K562 (cell line): ENCODE results near the gene RXRA. TPM values are rescaled to one million over a fixed set of nuclear protein-coding genes. Genes with fewer than 3 reads are reported as not detected.

Experiments used
- ATAC-seq: fragments of 200-7000 bp; cut with Tn5 transposase; 3 replicates; pipeline ENCODE4 v1.9.1; 2020; ENCODE audit warnings: moderate library complexity
- BruUV-seq: library from RNA; stranded (reverse); fragments of 400-500 nt; replicated peaks from 2 replicates; lab custom pipeline; 2021; lab: Mats Ljungman, UMichigan
- CTCF ChIA-PET: fragments of 300-600 bp; formaldehyde crosslinking; extraction: SDS; loops from one replicate; lab custom pipeline; 2021; ENCODE audit warnings: low intra/inter-chr PET ratio; lab: Yijun Ruan, JAX
- POLR2A ChIA-PET: fragments of 300-600, 350-650 bp; sonication (Branson Sonifier 250); formaldehyde crosslinking; extraction: SDS; loops from one replicate; lab custom pipeline; 2021; ENCODE audit warnings: antibody characterized with exemption, inconsistent platforms; lab: Yijun Ruan, JAX
- DNase-seq, 4 experiments: peaks; one replicate each; pipeline versions ENCODE4 v3.0.0 to v3.0.0-alpha.2; 2011 to 2018; ENCODE audit warnings: low spot score in 3 of 4, mixed read lengths in 3 of 4; ENCODE audit errors: extremely low read depth in 1 of 4
- FAIRE-seq: peaks from 2 replicates; lab custom pipeline; 2011; peaks lifted over from hg19 to GRCh38; lab: Jason Lieb, UNC
- H2AFZ ChIP-seq: 2 replicates; pipeline ENCODE4 v1.6.0; 2011; ENCODE audit warnings: low read depth, low read length, control low read depth, inconsistent platforms
- H3K27ac ChIP-seq: fragments of 200-600 bp; 3 replicates; pipeline ENCODE4 v1.8.0; 2011; ENCODE audit warnings: low read depth, mild to moderate bottlenecking, control low read depth, inconsistent platforms, low read length, moderate library complexity, mixed read lengths; ENCODE audit errors: extremely low read depth
- H3K27me3 ChIP-seq, 2 experiments: fragments of 300-600 bp in 1 of 2; 2 replicates in 1 of 2; 3 replicates in 1 of 2; pipeline versions ENCODE4 v1.6.0 to v1.8.0; 2011; ENCODE audit warnings: inconsistent platforms in 2 of 2, low read length in 2 of 2, mild to moderate bottlenecking in 1 of 2, mixed read lengths in 1 of 2, moderate library complexity in 1 of 2; ENCODE audit not compliant: control insufficient read depth in 2 of 2, insufficient read depth in 2 of 2
- H3K36me3 ChIP-seq: fragments of 300-600 bp; 3 replicates; pipeline ENCODE4 v1.8.0; 2011; ENCODE audit warnings: mild to moderate bottlenecking, low read length, inconsistent platforms; ENCODE audit not compliant: control insufficient read depth, insufficient read depth
- H3K4me1 ChIP-seq, 2 experiments: fragments of 200-600 bp in 1 of 2; replicated peaks in 1 of 2; 2 replicates in 1 of 2; 3 replicates in 1 of 2; pipeline versions ENCODE4 v1.5.1 to v1.8.0; 2011; ENCODE audit warnings: inconsistent platforms in 2 of 2, low read length in 2 of 2, mild to moderate bottlenecking in 1 of 2, mixed read lengths in 1 of 2, moderate library complexity in 1 of 2; ENCODE audit not compliant: control insufficient read depth in 2 of 2, insufficient read depth in 2 of 2
- H3K4me2 ChIP-seq: 2 replicates; pipeline ENCODE4 v1.6.1; 2011; ENCODE audit warnings: low read length, control low read depth, inconsistent platforms, mixed read lengths; ENCODE audit not compliant: insufficient read depth
- H3K4me3 ChIP-seq: fragments of 200-600 bp; sonication (generic), shearing (Covaris generic); 2 replicates; pipeline ENCODE4 v1.5.1; 2016; ENCODE audit warnings: control low read depth, inconsistent platforms
- H3K79me2 ChIP-seq: fragments of 200-600 bp; 3 replicates; pipeline ENCODE4 v1.8.0; 2011; ENCODE audit warnings: low read length, inconsistent platforms; ENCODE audit not compliant: control insufficient read depth, insufficient read depth
- H3K9ac ChIP-seq, 2 experiments: 2 replicates each; pipeline versions ENCODE4 v1.6.0 to v1.6.1; 2011; ENCODE audit warnings: low read depth in 2 of 2, low read length in 2 of 2, control low read depth in 1 of 2, inconsistent platforms in 1 of 2, mild to moderate bottlenecking in 1 of 2, mixed read lengths in 1 of 2; ENCODE audit not compliant: insufficient read depth in 1 of 2
- H3K9me1 ChIP-seq: one replicate; pipeline ENCODE4 v1.6.0; 2011; ENCODE audit warnings: inconsistent platforms, mild to moderate bottlenecking, low read length, moderate library complexity; ENCODE audit not compliant: control insufficient read depth, insufficient read depth
- H3K9me3 ChIP-seq: replicated peaks from 2 replicates; pipeline ENCODE4 v1.5.1; 2011; ENCODE audit warnings: low read depth, low read length, inconsistent platforms; ENCODE audit not compliant: control insufficient read depth, insufficient read depth
- H4K20me1 ChIP-seq: replicated peaks from 2 replicates; pipeline ENCODE4 v1.6.1; 2011; ENCODE audit warnings: low read length, inconsistent platforms, mixed read lengths; ENCODE audit not compliant: control insufficient read depth, insufficient read depth
- SFPQ ChIP-seq: fragments of 200-400 bp; formaldehyde crosslinking; IDR thresholded peaks from 2 replicates; pipeline ENCODE4 v1.6.1; 2017; ENCODE audit warnings: mild to moderate bottlenecking, low read depth, low read length, moderate library complexity
- ZFP36 ChIP-seq: fragments of 150-350 bp; IDR thresholded peaks from 2 replicates; pipeline ENCODE4 v1.6.1; 2018; ENCODE audit warnings: low read length, low read depth; ENCODE audit not compliant: partially characterized antibody
- ZNF436 ChIP-seq: fragments of 250-450, 450-650 bp; sonication (Bioruptor Pico); formaldehyde crosslinking; IDR thresholded peaks from 2 replicates; pipeline ENCODE4 v1.7.0; 2020; ENCODE audit warnings: mild to moderate bottlenecking
- WGBS: fragments of 100-300 bp; shearing (Covaris generic); methylation state at CpG from one replicate; pipeline ENCODE4 v1.1.6; 2016; ENCODE audit warnings: low coverage, mixed read lengths; ENCODE audit not compliant: insufficient coverage; ENCODE audit errors: missing lambda C conversion rate; 5-methylcytosine and 5-hydroxymethylcytosine counted together
- in situ Hi-C: fragments of 300-500 bp; cut with MboI; formaldehyde crosslinking; loops from 4 replicates; pipeline ENCODE4 v1.15.0; 2018; ENCODE audit warnings: inconsistent platforms, mixed read lengths
- intact Hi-C: fragments of 100-400 bp; cut with micrococcal nuclease; formaldehyde crosslinking; loops from 2 replicates; pipeline ENCODE4 v1.14.2; 2022
- polyA plus RNA-seq, 8 experiments: library from polyadenylated mRNA; depleted of rRNA in 4 of 8; stranded (reverse) in 5 of 8; unstranded in 3 of 8; fragments of >200 nt; fragmentation: Nextera tagmentation in 2 of 8; fragmentation: Illumina TruSeq in 1 of 8; extraction: Ambion mirVana in 2 of 8; extraction: Trizol in 1 of 8; gene quantifications; 2 replicates each; pipeline versions ENCODE4 v1.2.1 to v1.2.3, GENCODE V29; 2011 to 2014; ENCODE audit warnings: inconsistent platforms in 1 of 8, missing spikeins in 1 of 8
- total RNA-seq, 7 experiments: library from RNA; depleted of rRNA in 6 of 7; stranded (reverse); fragments of >200 nt in 6 of 7; fragmentation: Illumina TruSeq in 2 of 7; extraction: Trizol in 2 of 7; gene quantifications; 2 replicates each; pipeline versions ENCODE4 v1.2.1 to v1.2.3, GENCODE V29; 2011 to 2021; ENCODE audit warnings: low replicate concordance in 1 of 7

The RXRA gene
- total and polyA plus RNA-seq, 9 of the 15 experiments (the other 6 are each of a cell fraction or from before 2014, with no cell fraction given) = 0.35 to 23.6 (median 4.6) TPM

- peaks cover 85% of the 10 kb centered on the region for H4K20me1 ChIP-seq
- H3K79me2 ChIP-seq = peaks cover 25% of the 10 kb centered on the region; the same call in 2 of the 3 replicates
- H2AFZ ChIP-seq = no peak overlapping the region
- H3K4me3 ChIP-seq = no peak overlapping the region
- ATAC-seq = no peak
- no peak overlapping the region for H3K4me2 ChIP-seq
- peaks cover 10% of the 10 kb centered on the region for H3K9me1 ChIP-seq
- H3K9ac ChIP-seq = peak overlapping the region in 1 of 2 experiments; percentile 71; a peak in 2 of 4 replicates
- H3K4me1 ChIP-seq = peaks cover 19 to 99% of the 10 kb centered on the region in 2 experiments
- in situ Hi-C loops = no loop called here
- peak; percentile 84 for TF ChIP-seq ZFP36
- TF ChIP-seq ZNF436 = 0 out of 2 replicates have a peak, but pooled peaks have one; percentile 52
- no peak for TF ChIP-seq SFPQ
- BruUV-seq = no TSS peak
- no peaks in the 10 kb centered on the region for H3K27me3 ChIP-seq
- 85% methylated on average over 7 of the region's 16 CpGs for WGBS
- H3K27ac ChIP-seq = no peak overlapping the region
- FAIRE-seq = no peak
- H3K9me3 ChIP-seq = no peaks in the 10 kb centered on the region
- no peak for DNase-seq
- intact Hi-C loops = no loop called here
- POLR2A ChIA-PET = interaction anchor here (0.6 to 1.2 kb wide), 2 partner anchors 12 to 1722 kb away, joined by 3 to 4 read pairs; no protein-coding TSS in a partner anchor
- no peaks in the 10 kb centered on the region for H3K36me3 ChIP-seq
- CTCF ChIA-PET = no interaction called here
Measured at GRCh38 chr9:134358026-134358661, 31.9 kb downstream of the RXRA start.
